HEK293T (cell line): ENCODE results near the gene TMEM38A.

Experiments used
- CTCF ChIA-PET: fragments of 350-600 bp; formaldehyde crosslinking; extraction: SDS; loops from one replicate; lab custom pipeline; 2021; ENCODE audit warnings: antibody characterized with exemption, inconsistent platforms; lab: Yijun Ruan, JAX
- POLR2A ChIA-PET: fragments of 350-600 bp; formaldehyde crosslinking; extraction: SDS; loops from one replicate; lab custom pipeline; 2020; ENCODE audit warnings: antibody characterized with exemption, inconsistent platforms; lab: Yijun Ruan, JAX
- DNase-seq: peaks from one replicate; pipeline ENCODE4 v3.0.0; 2012; ENCODE audit warnings: mixed read lengths; ENCODE audit errors: extremely low spot score
- ARNT ChIP-seq: fragments of 450-650 bp; IDR thresholded peaks from 2 replicates; pipeline ENCODE4 v1.6.1; 2017; ENCODE audit warnings: mild to moderate bottlenecking
- BHLHE40 ChIP-seq: fragments of 450-650 bp; IDR thresholded peaks from 2 replicates; pipeline ENCODE4 v1.6.1; 2016; ENCODE audit warnings: mild to moderate bottlenecking, moderate library complexity, borderline replicate concordance
- CTBP1 ChIP-seq: fragments of 450-650 bp; IDR thresholded peaks from 2 replicates; pipeline ENCODE4 v1.6.1; 2016; ENCODE audit warnings: borderline replicate concordance
- ELF4 ChIP-seq: fragments of 450-650 bp; IDR thresholded peaks from 2 replicates; pipeline ENCODE4 v1.6.1; 2017; ENCODE audit warnings: antibody characterized with exemption
- FOXA1 ChIP-seq: fragments of 450-650 bp; IDR thresholded peaks from 2 replicates; pipeline ENCODE4 v1.6.1; 2016; ENCODE audit warnings: mild to moderate bottlenecking
- FOXK2 ChIP-seq: fragments of 450-650 bp; IDR thresholded peaks from 2 replicates; pipeline ENCODE4 v1.6.1; 2016; ENCODE audit warnings: mild to moderate bottlenecking
- FOXM1 ChIP-seq: fragments of 450-650 bp; IDR thresholded peaks from 2 replicates; pipeline ENCODE4 v1.6.1; 2017; ENCODE audit warnings: mild to moderate bottlenecking, borderline replicate concordance
- HDGF ChIP-seq: fragments of 450-650 bp; IDR thresholded peaks from 2 replicates; pipeline ENCODE4 v1.6.1; 2017; ENCODE audit warnings: antibody characterized with exemption, borderline replicate concordance
- L3MBTL2 ChIP-seq: fragments of 450-650 bp; conservative IDR thresholded peaks from 2 replicates; pipeline ENCODE4 v1.6.1; 2016; ENCODE audit warnings: mild to moderate bottlenecking
- LEF1 ChIP-seq: fragments of 450-650 bp; IDR thresholded peaks from 2 replicates; pipeline ENCODE4 v1.6.1; 2017; ENCODE audit warnings: mild to moderate bottlenecking, borderline replicate concordance
- NFRKB ChIP-seq: fragments of 450-650 bp; IDR thresholded peaks from 2 replicates; pipeline ENCODE4 v1.6.1; 2016; ENCODE audit warnings: mild to moderate bottlenecking, moderate library complexity
- SP1 ChIP-seq: fragments of 450-650 bp; IDR thresholded peaks from 2 replicates; pipeline ENCODE4 v1.6.1; 2017
- SUZ12 ChIP-seq: fragments of 450-650 bp; IDR thresholded peaks from 2 replicates; pipeline ENCODE4 v1.6.1; 2016; ENCODE audit warnings: mild to moderate bottlenecking
- TARDBP ChIP-seq: fragments of 450-650 bp; IDR thresholded peaks from 2 replicates; pipeline ENCODE4 v1.6.1; 2016
- ZNF384 ChIP-seq: fragments of 450-650 bp; IDR thresholded peaks from 2 replicates; pipeline ENCODE4 v1.6.1; 2016
- TF ChIP-seq, protein P1 (sequence below): fragments of 450-650 bp; IDR thresholded peaks from 2 replicates; pipeline ENCODE4 v1.6.1; 2016

The TMEM38A gene

DNA sequence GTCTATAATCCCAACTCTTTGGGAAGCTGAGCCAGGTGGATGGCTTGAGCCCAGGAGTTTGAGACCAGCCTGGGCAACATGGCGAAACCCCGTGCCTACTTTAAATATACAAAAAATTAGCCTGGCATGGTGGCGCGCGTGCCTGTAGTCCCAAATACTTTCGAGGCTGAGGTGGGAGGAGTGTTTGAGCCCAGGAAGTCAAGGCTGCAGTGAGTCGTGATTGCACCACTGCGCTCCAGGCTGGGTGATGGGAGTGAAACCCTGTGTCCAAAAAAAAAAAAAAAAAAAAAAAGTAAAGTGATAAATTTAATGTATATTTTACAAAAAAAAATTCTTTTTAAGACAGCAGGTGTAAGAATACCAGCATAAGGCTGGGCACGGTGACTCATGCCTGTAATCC is 17.6 kb downstream of the TMEM38A start:
- POLR2A ChIA-PET: no interaction called here
- TF ChIP-seq HDGF: no peak
- TF ChIP-seq ELF4: no peak
- CTCF ChIA-PET: interaction anchor here (0.6 kb wide), 1 partner anchor 1011 kb away, joined by 3 read pairs; no protein-coding TSS in a partner anchor
- no peak for DNase-seq

DNA sequence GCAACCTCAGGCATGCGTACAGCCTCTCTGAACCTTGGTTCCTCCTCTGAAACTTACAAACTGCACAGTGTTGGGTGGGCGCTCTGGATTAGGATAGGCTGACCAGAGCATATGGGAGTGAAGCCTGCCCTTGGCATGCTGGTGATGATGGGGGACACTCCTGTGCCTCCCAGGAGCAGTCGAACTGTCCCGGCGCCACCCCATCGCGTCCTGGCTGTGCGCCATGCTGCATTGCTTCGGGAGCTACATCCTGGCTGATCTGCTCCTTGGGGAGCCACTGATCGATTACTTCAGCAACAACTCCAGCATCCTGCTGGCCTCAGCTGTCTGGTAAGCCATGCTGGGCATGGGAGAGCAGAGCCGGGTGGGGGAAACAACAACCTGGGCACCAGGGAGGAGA is 18.9 kb downstream of the TMEM38A start:
- DNase-seq: no peak
- TF ChIP-seq FOXK2 (no peak), FOXM1 (no peak), CTBP1 (no peak), ELF4 (no peak), BHLHE40 (no peak), SP1 (no peak), ZNF384 (no peak), HDGF (no peak), LEF1 (no peak), NFRKB (no peak), ARNT (no peak), SUZ12 (no peak)
- ChIA-PET CTCF (no interaction called here), POLR2A (no interaction called here)

DNA sequence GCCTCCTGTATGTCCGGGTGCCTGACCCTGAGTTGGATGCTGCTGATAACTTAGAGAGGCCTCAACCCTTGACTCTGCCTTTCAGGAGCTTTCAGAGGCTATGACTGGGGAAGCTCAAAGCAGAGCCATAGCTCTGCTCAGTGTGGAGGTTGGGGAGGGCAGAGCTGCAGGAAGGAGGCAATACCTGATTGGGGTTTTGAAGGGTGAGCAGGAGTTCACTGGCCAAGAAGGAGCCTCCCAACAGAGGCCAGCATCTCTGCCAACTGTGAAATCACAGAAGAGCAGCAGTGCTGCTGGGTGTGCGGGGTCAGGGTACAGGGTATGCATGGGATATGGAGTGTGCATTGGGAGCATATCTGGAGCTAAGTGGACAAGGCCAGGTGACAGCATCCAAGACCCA is 21.6 kb downstream of the TMEM38A start:
- POLR2A ChIA-PET: no interaction called here
- TF ChIP-seq FOXM1 (no peak), SUZ12 (no peak), ELF4 (no peak), CTBP1 (no peak), HDGF (no peak), FOXK2 (no peak), L3MBTL2 (no peak), FOXA1 (no peak), LEF1 (no peak), SP1 (no peak), BHLHE40 (no peak), ARNT (no peak), NFRKB (no peak), ZNF384 (no peak)
- CTCF ChIA-PET: no interaction called here
- DNase-seq: no peak

DNA sequence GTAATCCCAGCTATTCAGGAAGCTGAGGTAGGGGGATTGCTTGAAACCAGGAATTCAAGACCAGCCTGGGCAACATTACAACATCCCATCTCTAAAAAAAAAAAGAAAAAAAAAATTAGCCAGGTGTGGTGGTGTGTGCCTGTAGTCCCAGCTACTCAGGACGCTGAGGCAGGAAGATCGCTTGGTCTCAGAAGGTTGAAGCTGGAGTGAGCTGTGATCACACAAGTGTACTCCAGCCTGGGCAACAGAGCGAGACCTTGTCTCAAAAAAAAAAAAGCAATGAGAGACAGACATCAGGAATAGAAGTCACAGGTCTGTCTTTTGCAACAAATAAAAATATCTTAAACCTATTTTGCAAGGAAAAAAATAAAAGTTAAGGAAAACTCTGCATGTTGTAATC is 23.3 kb downstream of the TMEM38A start:
- CTCF ChIA-PET: interaction anchor here (0.6 kb wide), 1 partner anchor 310 kb away, joined by 3 read pairs; no protein-coding TSS in a partner anchor
- TF ChIP-seq FOXA1: no peak
- TF ChIP-seq, protein P1, sequence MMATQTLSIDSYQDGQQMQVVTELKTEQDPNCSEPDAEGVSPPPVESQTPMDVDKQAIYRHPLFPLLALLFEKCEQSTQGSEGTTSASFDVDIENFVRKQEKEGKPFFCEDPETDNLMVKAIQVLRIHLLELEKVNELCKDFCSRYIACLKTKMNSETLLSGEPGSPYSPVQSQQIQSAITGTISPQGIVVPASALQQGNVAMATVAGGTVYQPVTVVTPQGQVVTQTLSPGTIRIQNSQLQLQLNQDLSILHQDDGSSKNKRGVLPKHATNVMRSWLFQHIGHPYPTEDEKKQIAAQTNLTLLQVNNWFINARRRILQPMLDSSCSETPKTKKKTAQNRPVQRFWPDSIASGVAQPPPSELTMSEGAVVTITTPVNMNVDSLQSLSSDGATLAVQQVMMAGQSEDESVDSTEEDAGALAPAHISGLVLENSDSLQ: no peak
- no peak for TF ChIP-seq LEF1
- no peak for TF ChIP-seq CTBP1
- TF ChIP-seq L3MBTL2: no peak
- TF ChIP-seq NFRKB: no peak
- TF ChIP-seq SP1: no peak
- no peak for TF ChIP-seq ZNF384
- no peak for TF ChIP-seq SUZ12
- no peak for TF ChIP-seq ELF4
- no peak for TF ChIP-seq FOXM1
- no peak for TF ChIP-seq TARDBP
- TF ChIP-seq BHLHE40: no peak
- no peak for TF ChIP-seq HDGF
- TF ChIP-seq ARNT: no peak
- no peak for TF ChIP-seq FOXK2
- no peak for DNase-seq
- POLR2A ChIA-PET: interaction anchor here (0.6 to 1.7 kb wide), 2 partner anchors 12 to 24 kb away, joined by 3 to 10 read pairs; partner anchors contain the start of genes SMIM7 and TMEM38A

DNA sequence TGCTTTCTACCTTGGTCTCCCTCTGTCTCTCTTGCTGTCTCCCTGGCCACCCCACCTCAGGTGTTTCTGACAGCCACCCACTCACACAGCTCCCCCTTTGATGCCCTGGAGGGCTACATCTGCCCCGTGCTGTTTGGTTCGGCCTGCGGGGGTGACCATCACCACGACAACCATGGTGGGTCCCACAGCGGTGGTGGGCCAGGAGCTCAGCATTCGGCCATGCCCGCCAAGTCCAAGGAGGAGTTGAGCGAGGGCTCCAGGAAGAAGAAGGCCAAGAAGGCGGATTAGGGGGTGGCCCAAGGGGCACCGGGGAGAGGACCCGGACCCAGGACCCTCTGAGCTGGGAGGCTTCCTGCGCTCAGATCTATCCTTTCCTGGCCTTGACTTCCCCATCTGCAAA is 27.1 kb downstream of the TMEM38A start:
- POLR2A ChIA-PET: interaction anchor here (1.4 kb wide), 1 partner anchor 28 kb away, joined by 4 read pairs; the partner anchor contains the start of gene SMIM7
- CTCF ChIA-PET: no interaction called here
- DNase-seq: no peak
- TF ChIP-seq NFRKB (no peak), FOXK2 (no peak), LEF1 (no peak), SUZ12 (no peak), L3MBTL2 (no peak), TARDBP (no peak), SP1 (no peak)
- TF ChIP-seq, protein P1: no peak

DNA sequence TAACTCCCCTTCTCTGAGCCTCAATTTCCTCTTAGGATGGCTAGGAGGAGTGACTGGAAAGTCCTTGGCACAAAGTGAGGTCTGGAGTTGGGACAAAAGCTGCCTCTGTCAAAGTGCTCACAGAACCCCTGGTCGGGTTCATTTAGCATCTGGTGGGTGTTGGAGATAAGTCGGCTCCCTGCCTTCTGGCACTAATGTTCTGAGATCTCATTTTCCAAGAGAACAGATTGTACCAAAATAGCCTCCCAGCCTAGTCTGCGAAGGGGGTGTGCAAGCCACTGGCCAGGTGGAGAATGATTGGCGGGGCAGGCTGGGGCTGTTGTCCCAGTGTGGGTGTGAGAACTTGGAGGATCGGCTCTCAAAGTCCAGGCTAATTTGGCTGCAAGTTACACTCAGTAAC is 38.0 kb downstream of the TMEM38A start:
- ChIA-PET POLR2A (no interaction called here), CTCF (no interaction called here)
- no peak for TF ChIP-seq L3MBTL2
- TF ChIP-seq SP1: no peak
- no peak for TF ChIP-seq LEF1
- TF ChIP-seq ZNF384: no peak
- TF ChIP-seq HDGF: no peak
- TF ChIP-seq FOXK2: no peak
- TF ChIP-seq, protein P1: no peak
- TF ChIP-seq FOXA1: no peak
- no peak for TF ChIP-seq TARDBP
- no peak for TF ChIP-seq FOXM1
- no peak for TF ChIP-seq SUZ12
- TF ChIP-seq ARNT: no peak
- TF ChIP-seq BHLHE40: no peak
- TF ChIP-seq CTBP1: no peak
- no peak for TF ChIP-seq ELF4
- TF ChIP-seq NFRKB: no peak
- no peak for DNase-seq

DNA sequence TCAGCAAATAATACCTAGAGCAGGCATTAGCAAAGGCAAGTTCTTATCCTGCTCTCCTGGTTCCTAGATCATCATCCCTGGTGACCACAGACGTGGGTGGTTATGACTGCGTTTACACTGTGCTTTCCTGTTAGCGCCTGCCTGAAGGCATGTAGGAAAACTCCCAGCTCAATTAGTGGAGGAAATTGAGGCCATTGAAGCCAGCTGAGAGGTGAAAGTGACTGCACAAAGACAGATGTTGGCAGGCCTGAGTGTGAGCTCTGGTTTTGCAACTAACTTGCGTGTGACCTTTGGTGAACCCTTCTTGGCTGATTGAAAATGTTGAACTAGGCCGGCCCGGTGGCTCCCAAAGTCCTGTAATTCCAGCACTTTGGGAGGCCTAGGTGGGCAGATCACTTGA is 41.2 kb downstream of the TMEM38A start:
- ChIA-PET POLR2A (no interaction called here), CTCF (no interaction called here)
- DNase-seq: no peak
- TF ChIP-seq L3MBTL2 (no peak), LEF1 (no peak), NFRKB (no peak), TARDBP (no peak), BHLHE40 (no peak), FOXM1 (no peak), SP1 (no peak), SUZ12 (no peak), ARNT (no peak), HDGF (no peak)
